Kidney (tissue), 14 donors: ENCODE results near the gene PFAS. TPM values are rescaled to one million over a fixed set of nuclear protein-coding genes. Genes with fewer than 3 reads are reported as not detected.
A peak's percentile ranks its signal among the peaks of the same experiment; 100 is the strongest.

ENCODE experiments used
- DNase-seq, 5 donors: peaks; one replicate each; pipeline ENCODE4 v3.0.0-alpha.2; 2013 to 2020
- FAIRE-seq: peaks from 2 replicates; lab custom pipeline; 2012; peaks lifted over from hg19 to GRCh38; lab: Jason Lieb, UNC
- H3K27ac ChIP-seq, 2 donors: one replicate each; pipeline ENCODE4 v1.7.0; 2013; ENCODE audit warnings: low read depth in 2 of 2, low read length in 2 of 2, inconsistent platforms in 1 of 2
- H3K27me3 ChIP-seq: one replicate; pipeline ENCODE4 v1.7.1; 2013; ENCODE audit warnings: low read length, inconsistent platforms; ENCODE audit not compliant: control insufficient read depth, insufficient read depth
- H3K36me3 ChIP-seq, 3 donors: one replicate each; pipeline versions ENCODE4 v1.7.0 to v1.7.1; 2013; ENCODE audit warnings: low read length in 3 of 3, control low read depth in 1 of 3, inconsistent platforms in 1 of 3; ENCODE audit not compliant: insufficient read depth in 3 of 3, control insufficient read depth in 2 of 3
- H3K4me1 ChIP-seq, 3 donors: one replicate each; pipeline versions ENCODE4 v1.7.0 to v1.7.1; 2013; ENCODE audit warnings: low read length in 3 of 3, inconsistent platforms in 1 of 3, low read depth in 1 of 3; ENCODE audit not compliant: control insufficient read depth in 2 of 3, insufficient read depth in 2 of 3
- H3K4me3 ChIP-seq, 3 donors: one replicate each; pipeline versions ENCODE4 v1.7.0 to v1.8.1; 2013; ENCODE audit warnings: low read length in 3 of 3, control low read depth in 1 of 3, inconsistent platforms in 1 of 3
- H3K9ac ChIP-seq, 3 donors: one replicate each; pipeline versions ENCODE4 v1.7.0 to v1.7.1; 2013; ENCODE audit warnings: low read length in 3 of 3, control low read depth in 1 of 3, inconsistent platforms in 1 of 3
- H3K9me3 ChIP-seq, 3 donors: one replicate each; pipeline versions ENCODE4 v1.7.0 to v1.7.1; 2013; ENCODE audit warnings: low read length in 3 of 3, control low read depth in 1 of 3, inconsistent platforms in 1 of 3; ENCODE audit not compliant: control insufficient read depth in 2 of 3, insufficient read depth in 1 of 3
- intact Hi-C: fragments of 100-400 bp; cut with DNase I; formaldehyde crosslinking; loops from one replicate; pipeline ENCODE4 v1.11.1; 2022
- polyA plus RNA-seq: library from polyadenylated mRNA; stranded (reverse); fragments of 350-450 nt; fragmentation: Illumina TruSeq; extraction: RNeasy Lipid Tissue Mini Kit (QIAGEN cat#74804); gene quantifications from one replicate; pipeline ENCODE4 v1.2.3, GENCODE V29; 2014; ENCODE audit warnings: low read depth, low replicate concordance; ENCODE audit not compliant: insufficient read depth
- total RNA-seq: library from RNA; stranded (reverse); fragmentation: NEBNext Ultra II Directional; extraction: Animal tissue kit (Norgen Biotek cat#: 25700); gene quantifications from one replicate; pipeline ENCODE4 v1.2.1, GENCODE V29; 2021
- TF ChIP-seq, protein P1 (sequence below): IDR thresholded peaks from 3 replicates; pipeline ENCODE4 v1.5.1; 2012; ENCODE audit warnings: mild to moderate bottlenecking, moderate library complexity, borderline replicate concordance; ENCODE audit not compliant: insufficient read depth; ENCODE audit errors: extremely low read depth
- donor health status: control.
- donor health status: control.
- donor health status: control.
- donor health status: control.
- donor health status: control.
- donor health status: DM: yes; HTN: yes; CAD: no.
- donor health status: Normal renal cell carcinoma (clear cell type).

PFAS gene
- total and polyA plus RNA-seq, 2 donors from 2014 or later, result 7.6 to 49.5 TPM

DNA sequence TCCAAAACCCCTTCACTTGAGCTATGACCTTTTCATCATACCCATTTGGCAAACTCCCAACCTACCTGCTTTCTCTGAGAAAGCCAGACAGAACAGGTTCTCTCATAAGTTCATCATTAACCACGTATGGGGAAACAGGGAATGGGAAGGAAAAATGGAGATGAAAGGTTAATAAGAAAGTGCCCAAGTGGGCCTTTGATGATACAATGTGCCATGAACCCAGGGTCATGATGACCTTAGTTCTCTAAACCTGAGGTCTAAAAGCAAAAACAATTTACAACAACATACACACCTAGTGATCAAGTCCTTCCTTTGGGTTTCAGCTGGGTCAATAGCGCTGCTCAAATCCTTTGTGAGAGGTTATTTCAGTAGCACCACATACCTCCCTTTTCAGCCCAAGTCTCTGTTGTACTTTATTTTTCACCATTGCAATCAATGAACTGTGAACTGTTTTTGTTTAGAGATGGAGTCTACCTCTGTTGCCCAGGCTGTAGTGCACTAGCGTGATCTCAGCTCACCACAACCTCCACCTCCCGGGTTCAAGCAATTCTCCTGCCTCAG is 24.9 kb downstream of the PFAS start:
- no peak overlapping the region for H3K9ac ChIP-seq
- H3K27ac ChIP-seq, result peak overlapping the region; percentile 77 to 94
- FAIRE-seq, result peak; percentile 93
- no peaks in the 10 kb centered on the region for H3K27me3 ChIP-seq
- H3K4me1 ChIP-seq, result peaks cover 0 to 3% (median 3%) of the 10 kb centered on the region in 3 donors
- TF ChIP-seq, protein P1, sequence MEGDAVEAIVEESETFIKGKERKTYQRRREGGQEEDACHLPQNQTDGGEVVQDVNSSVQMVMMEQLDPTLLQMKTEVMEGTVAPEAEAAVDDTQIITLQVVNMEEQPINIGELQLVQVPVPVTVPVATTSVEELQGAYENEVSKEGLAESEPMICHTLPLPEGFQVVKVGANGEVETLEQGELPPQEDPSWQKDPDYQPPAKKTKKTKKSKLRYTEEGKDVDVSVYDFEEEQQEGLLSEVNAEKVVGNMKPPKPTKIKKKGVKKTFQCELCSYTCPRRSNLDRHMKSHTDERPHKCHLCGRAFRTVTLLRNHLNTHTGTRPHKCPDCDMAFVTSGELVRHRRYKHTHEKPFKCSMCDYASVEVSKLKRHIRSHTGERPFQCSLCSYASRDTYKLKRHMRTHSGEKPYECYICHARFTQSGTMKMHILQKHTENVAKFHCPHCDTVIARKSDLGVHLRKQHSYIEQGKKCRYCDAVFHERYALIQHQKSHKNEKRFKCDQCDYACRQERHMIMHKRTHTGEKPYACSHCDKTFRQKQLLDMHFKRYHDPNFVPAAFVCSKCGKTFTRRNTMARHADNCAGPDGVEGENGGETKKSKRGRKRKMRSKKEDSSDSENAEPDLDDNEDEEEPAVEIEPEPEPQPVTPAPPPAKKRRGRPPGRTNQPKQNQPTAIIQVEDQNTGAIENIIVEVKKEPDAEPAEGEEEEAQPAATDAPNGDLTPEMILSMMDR, result no peak
- H3K4me3 ChIP-seq, result no peak overlapping the region
- H3K36me3 ChIP-seq, result peaks cover 0 to 4% (median 0%) of the 10 kb centered on the region in 3 donors
- no peaks in the 10 kb centered on the region for H3K9me3 ChIP-seq
- DNase-seq, result peak in 2 of 5 donors; percentile 73 to 85
- intact Hi-C loops, result no loop called here

DNA sequence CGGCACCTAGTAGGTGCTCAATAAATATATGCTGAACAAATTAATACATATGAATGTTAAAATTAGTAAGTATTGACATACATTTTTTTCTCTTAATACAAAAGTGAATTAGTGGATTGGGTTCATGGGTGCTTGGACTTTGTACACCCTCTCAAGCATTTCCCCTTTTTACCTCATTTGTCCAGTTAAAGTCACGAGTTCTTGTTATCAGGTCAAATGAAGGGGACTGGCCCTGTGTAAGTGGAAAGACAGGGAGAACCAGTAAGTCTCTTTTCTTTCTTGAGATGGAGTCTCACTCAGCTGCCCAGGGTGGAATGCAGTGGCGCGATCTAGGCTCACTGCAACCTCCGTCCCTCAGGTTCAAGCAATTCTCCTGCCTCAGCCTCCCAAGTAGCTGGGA is 25.7 kb downstream of the PFAS start:
- Histone ChIP-seq H3K27ac (peak overlapping the region in 1 of 2 donors; percentile 78), H3K4me3 (no peak overlapping the region), H3K9ac (no peak overlapping the region), H3K4me1 (peaks cover 0 to 3% (median 3%) of the 10 kb centered on the region in 3 donors), H3K9me3 (no peaks in the 10 kb centered on the region), H3K36me3 (peaks cover 0 to 4% (median 0%) of the 10 kb centered on the region in 3 donors), H3K27me3 (no peaks in the 10 kb centered on the region)
- DNase-seq (peak in 1 of 5 donors; percentile 3), FAIRE-seq (no peak)
- intact Hi-C loops, result no loop called here
- TF ChIP-seq, protein P1, result no peak

DNA sequence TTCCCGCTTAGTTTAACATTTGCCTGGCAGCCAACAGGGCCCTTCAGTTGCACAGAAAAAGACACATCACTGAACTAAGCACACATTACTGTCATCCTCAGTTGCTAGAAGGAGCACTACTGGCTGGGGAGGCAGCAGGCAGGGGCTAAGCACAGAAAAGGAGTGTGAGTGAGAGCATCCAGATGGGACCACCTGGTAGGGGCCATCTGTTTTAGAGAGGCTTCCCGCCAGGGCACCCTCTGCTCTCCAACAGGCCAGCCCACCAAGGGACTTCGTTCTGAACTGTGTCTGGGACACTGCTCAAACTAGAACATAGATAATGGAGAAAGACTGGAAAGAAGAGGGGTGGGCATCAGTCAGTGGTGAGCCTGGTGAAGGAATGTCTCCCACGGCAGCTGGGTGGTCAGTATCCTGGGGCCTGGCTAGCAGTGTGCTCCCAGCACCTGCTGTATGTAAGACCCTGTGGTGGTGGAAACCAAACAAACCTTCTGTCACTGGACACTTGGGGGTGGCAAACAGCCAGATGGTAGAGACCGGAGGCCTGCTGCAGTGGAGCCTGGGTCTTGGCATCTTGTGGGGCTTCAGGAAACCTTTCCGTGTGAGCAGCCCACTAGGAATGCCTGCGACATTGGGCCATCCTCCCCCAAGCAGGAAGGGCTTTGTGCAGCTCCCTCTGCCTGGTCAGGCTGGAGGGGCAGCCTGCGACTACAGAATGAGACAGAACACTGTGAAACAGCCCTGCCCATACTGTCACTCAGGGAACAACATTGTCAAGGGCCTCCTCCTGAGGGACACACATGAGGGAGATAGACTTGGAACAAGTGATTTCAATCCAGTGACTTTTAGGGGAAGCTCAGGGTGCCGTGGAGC is 26.6 kb downstream of the PFAS start:
- no peak for FAIRE-seq
- DNase-seq, result no peak
- H3K4me3 ChIP-seq, result no peak overlapping the region
- no peaks in the 10 kb centered on the region for H3K27me3 ChIP-seq
- peaks cover 0 to 3% (median 3%) of the 10 kb centered on the region in 3 donors for H3K4me1 ChIP-seq
- H3K9me3 ChIP-seq, result no peaks in the 10 kb centered on the region
- intact Hi-C loops, result no loop called here
- peak overlapping the region in 1 of 3 donors; percentile 3 for H3K9ac ChIP-seq
- no peaks in the 10 kb centered on the region for H3K36me3 ChIP-seq
- peak overlapping the region in 1 of 2 donors; percentile 54 for H3K27ac ChIP-seq
- TF ChIP-seq, protein P1, result no peak
